ENCODE results near the gene MOCS3. TPM values are rescaled to one million over a fixed set of nuclear protein-coding genes. Genes with fewer than 3 reads are reported as not detected.

Gene MOCS3
- total and polyA plus RNA-seq, 2 experiments from 2014 or later: 4.0 to 8.6 TPM

DNA sequence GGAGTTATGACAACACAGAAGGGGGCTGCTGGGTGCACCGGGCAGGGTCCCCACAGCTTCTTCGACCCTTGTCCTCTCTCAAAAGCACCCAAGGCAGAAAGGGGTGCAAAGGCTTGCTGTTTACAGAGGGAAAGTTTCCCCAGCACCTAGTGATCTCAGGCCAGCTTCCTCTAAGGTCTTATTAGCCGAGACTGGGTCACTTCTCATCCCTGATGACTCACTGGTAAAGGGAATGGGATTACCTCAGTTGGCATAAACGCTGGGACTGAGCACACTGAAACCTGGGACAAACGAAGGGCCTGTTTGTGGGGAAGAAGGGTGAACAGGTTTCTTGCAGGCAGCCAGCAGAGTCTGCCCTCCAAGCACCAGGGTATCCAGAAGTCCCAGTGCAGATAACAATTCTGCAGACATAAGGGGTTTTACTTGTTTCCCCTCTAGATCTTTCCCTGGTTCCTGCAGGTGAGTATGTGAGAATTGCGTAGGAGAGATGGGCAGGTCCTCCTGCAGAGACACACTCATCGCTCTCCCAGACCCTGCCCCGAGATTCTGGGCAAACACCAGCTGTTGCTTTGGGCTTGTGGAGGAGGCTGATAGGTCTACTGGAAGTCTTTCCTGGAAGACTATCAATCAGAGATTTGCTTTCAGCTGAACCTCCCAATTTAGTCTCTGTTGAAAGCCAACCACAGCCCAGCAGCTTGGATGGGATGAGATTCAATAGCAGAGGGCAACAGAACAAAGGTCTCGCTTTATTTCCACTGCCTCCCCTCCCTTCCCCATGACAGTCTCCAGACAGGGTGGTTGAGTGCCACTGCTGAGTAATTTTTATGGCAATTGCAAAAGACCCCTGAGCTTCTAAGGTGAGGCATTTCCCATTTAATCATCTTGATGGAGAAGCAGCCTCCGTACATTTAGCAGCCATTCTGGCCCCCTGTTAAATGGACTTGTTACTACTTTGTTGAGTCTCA is 38.6 kb downstream of the MOCS3 start:
- TF ChIP-seq, protein P1, sequence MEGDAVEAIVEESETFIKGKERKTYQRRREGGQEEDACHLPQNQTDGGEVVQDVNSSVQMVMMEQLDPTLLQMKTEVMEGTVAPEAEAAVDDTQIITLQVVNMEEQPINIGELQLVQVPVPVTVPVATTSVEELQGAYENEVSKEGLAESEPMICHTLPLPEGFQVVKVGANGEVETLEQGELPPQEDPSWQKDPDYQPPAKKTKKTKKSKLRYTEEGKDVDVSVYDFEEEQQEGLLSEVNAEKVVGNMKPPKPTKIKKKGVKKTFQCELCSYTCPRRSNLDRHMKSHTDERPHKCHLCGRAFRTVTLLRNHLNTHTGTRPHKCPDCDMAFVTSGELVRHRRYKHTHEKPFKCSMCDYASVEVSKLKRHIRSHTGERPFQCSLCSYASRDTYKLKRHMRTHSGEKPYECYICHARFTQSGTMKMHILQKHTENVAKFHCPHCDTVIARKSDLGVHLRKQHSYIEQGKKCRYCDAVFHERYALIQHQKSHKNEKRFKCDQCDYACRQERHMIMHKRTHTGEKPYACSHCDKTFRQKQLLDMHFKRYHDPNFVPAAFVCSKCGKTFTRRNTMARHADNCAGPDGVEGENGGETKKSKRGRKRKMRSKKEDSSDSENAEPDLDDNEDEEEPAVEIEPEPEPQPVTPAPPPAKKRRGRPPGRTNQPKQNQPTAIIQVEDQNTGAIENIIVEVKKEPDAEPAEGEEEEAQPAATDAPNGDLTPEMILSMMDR (IDR thresholded peaks at IDR 0.05; ENCODE audit: poor library complexity): no peak
- TF ChIP-seq EZH2 (IDR thresholded peaks at IDR 0.05; ENCODE audit: borderline replicate concordance) (no peak), EZH2phosphoT487 (IDR thresholded peaks at IDR 0.05; ENCODE audit: low read depth, severe bottlenecking, unreplicated experiment) (no peak)
- Histone ChIP-seq H3K4me2 (no peak overlapping the region), H3K36me3 (replicated peaks; ENCODE audit: insufficient read depth, low read depth) (no peaks in the 10 kb centered on the region), H2AFZ (no peak overlapping the region), H3K9me2 (replicated peaks; ENCODE audit: insufficient read depth) (no peaks in the 10 kb centered on the region), H3K27ac (no peak overlapping the region), H3K79me2 (no peaks in the 10 kb centered on the region), H3K9me3 (ENCODE audit: low read depth) (no peaks in the 10 kb centered on the region), H3K4me1 (ENCODE audit: insufficient read depth) (no peaks in the 10 kb centered on the region), H3K4me3 (no peak overlapping the region), H4K20me1 (ENCODE audit: insufficient read depth, poor library complexity, severe bottlenecking) (no peaks in the 10 kb centered on the region), H3K27me3 (no peaks in the 10 kb centered on the region)
- DNase-seq (ENCODE audit: low spot score): no peak
- 54% methylated on average over 10 of the region's 10 CpGs for WGBS (ENCODE audit: low lambda C conversion rate, missing lambda C conversion rate)

DNA sequence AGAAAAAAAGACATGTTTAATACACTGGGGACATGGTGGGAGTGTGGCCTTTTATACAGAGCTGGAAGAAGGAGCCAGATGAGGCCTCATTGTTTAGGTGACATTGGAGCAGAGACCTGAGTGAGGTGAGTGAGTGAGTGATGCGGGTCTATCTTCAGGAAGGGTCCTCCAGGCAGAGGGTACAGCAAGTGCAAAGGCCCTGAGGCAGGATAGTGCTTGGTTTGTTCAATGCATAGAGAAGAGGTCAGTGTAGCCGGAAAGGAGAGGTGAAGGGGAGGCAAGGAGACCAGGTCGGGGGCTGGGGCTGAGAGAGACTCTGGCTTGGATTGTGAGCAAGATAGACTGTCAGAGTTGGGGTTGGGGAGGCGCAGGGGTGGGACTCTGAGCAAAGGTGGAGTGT is 40.7 kb downstream of the MOCS3 start:
- no peaks in the 10 kb centered on the region for H3K4me1 ChIP-seq (ENCODE audit: insufficient read depth)
- no peak overlapping the region for H2AFZ ChIP-seq
- no peaks in the 10 kb centered on the region for H3K9me2 ChIP-seq (replicated peaks; ENCODE audit: insufficient read depth)
- no peak overlapping the region for H3K27ac ChIP-seq
- TF ChIP-seq EZH2phosphoT487 (IDR thresholded peaks at IDR 0.05; ENCODE audit: low read depth, severe bottlenecking, unreplicated experiment): no peak
- no peak for TF ChIP-seq EZH2 (IDR thresholded peaks at IDR 0.05; ENCODE audit: borderline replicate concordance)
- TF ChIP-seq, protein P1 (IDR thresholded peaks at IDR 0.05; ENCODE audit: poor library complexity): no peak
- no peaks in the 10 kb centered on the region for H3K36me3 ChIP-seq (replicated peaks; ENCODE audit: insufficient read depth, low read depth)
- no peaks in the 10 kb centered on the region for H3K27me3 ChIP-seq
- no peaks in the 10 kb centered on the region for H3K9me3 ChIP-seq (ENCODE audit: low read depth)
- H3K4me3 ChIP-seq: no peak overlapping the region
- H3K4me2 ChIP-seq: no peak overlapping the region
- WGBS (ENCODE audit: low lambda C conversion rate, missing lambda C conversion rate): 94% methylated on average over 3 of the region's 4 CpGs
- DNase-seq (ENCODE audit: low spot score): no peak
- no peaks in the 10 kb centered on the region for H4K20me1 ChIP-seq (ENCODE audit: insufficient read depth, poor library complexity, severe bottlenecking)
- H3K79me2 ChIP-seq: no peaks in the 10 kb centered on the region

DNA sequence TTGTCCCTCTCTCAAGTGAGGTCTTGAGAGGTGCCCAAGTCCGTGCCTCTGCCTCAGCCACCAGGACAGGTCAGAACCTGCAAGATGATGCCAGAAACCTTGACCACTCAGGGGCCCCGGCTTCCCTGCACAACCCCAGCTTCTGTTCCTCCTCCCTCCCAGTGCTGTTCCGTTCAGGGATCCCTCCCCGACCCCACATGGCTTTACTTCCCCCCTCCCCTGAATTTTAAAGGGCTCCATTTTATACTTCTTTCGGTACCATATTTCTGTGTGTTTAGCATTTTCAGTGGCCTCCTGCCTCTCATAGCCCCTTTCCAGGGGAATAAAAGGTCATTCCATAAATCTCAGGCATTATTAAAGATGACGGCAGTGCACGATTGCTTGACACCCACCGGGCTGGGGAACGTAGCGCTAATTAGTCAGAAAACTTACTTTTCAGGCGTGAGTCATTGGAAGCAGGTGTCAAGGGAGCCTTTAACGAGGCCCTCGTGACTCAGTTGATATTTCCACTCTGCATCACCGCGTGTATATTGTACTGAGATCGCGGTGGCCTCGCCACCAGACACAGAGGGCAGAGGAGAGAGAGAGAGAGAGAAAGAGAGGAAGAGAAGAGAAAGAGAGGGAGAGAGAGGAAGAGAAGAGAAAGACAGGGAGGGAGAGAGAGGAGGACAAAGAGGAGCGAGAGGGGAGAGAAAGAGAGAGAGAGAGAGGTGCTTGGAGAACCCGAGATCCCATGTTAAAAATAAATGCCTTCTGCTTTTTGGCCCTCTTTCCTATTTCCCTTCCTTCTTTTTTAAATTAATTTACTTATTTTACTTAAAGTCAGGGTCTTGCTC is 43.0 kb downstream of the MOCS3 start:
- Histone ChIP-seq H3K79me2 (no peaks in the 10 kb centered on the region), H2AFZ (no peak overlapping the region), H4K20me1 (ENCODE audit: insufficient read depth, poor library complexity, severe bottlenecking) (no peaks in the 10 kb centered on the region), H3K9me2 (replicated peaks; ENCODE audit: insufficient read depth) (no peaks in the 10 kb centered on the region), H3K4me3 (no peak overlapping the region), H3K27ac (no peak overlapping the region), H3K36me3 (replicated peaks; ENCODE audit: insufficient read depth, low read depth) (no peaks in the 10 kb centered on the region), H3K27me3 (no peaks in the 10 kb centered on the region), H3K4me1 (ENCODE audit: insufficient read depth) (no peaks in the 10 kb centered on the region), H3K9me3 (ENCODE audit: low read depth) (no peaks in the 10 kb centered on the region), H3K4me2 (no peak overlapping the region)
- no peak for DNase-seq (ENCODE audit: low spot score)
- WGBS (ENCODE audit: low lambda C conversion rate, missing lambda C conversion rate): 93% methylated on average over 19 of the region's 20 CpGs
- TF ChIP-seq EZH2 (IDR thresholded peaks at IDR 0.05; ENCODE audit: borderline replicate concordance): no peak
- TF ChIP-seq, protein P1 (IDR thresholded peaks at IDR 0.05; ENCODE audit: poor library complexity): no peak
- TF ChIP-seq EZH2phosphoT487 (IDR thresholded peaks at IDR 0.05; ENCODE audit: low read depth, severe bottlenecking, unreplicated experiment): no peak
